Measurements from ENCODE around the gene SEC22A.

Gene SEC22A

DNA sequence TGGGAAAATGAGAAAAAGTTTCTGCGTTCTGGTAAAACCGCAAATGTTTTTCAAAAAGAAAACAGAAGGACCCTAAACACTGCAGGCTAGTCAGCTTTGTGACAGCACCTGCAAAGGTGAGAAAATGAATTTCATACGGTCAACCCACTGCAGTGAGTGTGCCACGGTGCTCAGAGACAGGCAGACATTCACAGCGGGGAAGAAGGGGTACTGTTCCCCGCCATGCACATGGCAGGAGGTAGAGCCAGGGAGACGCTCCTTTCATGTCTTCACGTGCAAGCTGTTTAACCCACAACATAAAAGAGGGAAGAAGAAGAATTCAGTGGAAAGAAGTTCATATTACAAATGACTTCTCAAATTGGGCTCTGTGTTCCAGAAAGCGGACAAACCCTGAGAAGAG lies 109.5 kb downstream of the SEC22A start:
- DNase-seq, result no peak

DNA sequence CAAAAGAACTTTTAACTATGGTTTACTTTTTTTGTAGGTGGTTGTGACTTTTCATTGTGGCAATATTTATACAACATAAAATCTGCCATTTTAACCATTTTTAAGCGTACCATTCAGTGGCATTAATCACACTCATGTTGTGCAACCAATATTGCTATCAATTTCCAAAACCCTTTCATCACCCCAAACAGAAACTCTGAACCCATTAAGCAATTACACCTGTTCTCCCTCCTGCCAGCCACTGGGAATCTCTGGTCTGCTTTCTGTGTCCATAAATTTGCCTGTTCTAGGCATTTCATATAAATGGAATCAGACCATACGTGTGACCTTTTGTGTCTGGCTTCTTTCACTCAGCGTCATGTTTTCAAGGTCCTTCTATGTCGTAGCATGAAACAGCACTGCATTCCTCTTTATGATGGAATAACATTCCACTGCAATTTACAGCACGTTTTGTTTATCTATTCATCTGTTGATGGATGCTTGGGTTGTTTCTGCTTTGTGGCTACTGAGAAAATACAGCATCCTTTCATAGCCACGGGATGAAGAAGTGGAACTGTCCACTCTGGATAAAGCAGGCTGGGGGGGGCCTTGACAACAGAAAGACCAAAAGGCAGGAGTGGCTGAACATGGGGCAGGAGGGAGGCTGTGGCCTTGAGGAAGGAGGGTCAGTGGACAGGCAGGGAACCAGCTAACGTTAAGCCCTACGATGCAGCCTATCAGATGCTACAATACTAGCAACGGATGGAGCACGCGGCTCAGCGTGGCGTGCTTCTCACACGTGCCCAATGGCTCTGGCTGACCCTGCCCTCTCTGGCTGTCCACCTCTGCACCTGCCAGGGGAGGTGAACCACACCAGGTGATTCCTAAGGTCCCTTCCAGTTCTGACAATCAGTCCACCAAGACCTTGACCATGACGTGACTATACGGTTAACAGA lies 110.9 kb downstream of the SEC22A start:
- DNase-seq, result no peak

DNA sequence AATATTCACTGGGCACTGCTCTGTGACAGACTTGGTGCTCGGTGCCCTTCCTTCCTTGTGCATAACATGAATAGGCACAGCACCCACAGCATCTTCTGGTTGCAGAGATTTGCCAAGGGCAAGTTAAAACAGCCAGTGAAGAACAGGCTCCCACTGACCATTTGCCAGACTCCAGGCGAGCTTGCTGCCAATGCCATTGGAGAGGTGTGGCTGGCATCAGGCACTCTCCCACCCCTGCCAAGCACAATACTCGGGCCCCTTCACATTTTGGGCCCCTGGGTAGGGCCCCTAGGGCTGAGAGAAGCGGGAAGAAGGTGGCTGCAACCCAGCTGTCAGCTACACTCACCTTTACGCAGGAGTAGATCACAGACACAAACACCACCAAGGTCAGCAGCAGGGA lies 112.1 kb downstream of the SEC22A start:
- no peak for DNase-seq

DNA sequence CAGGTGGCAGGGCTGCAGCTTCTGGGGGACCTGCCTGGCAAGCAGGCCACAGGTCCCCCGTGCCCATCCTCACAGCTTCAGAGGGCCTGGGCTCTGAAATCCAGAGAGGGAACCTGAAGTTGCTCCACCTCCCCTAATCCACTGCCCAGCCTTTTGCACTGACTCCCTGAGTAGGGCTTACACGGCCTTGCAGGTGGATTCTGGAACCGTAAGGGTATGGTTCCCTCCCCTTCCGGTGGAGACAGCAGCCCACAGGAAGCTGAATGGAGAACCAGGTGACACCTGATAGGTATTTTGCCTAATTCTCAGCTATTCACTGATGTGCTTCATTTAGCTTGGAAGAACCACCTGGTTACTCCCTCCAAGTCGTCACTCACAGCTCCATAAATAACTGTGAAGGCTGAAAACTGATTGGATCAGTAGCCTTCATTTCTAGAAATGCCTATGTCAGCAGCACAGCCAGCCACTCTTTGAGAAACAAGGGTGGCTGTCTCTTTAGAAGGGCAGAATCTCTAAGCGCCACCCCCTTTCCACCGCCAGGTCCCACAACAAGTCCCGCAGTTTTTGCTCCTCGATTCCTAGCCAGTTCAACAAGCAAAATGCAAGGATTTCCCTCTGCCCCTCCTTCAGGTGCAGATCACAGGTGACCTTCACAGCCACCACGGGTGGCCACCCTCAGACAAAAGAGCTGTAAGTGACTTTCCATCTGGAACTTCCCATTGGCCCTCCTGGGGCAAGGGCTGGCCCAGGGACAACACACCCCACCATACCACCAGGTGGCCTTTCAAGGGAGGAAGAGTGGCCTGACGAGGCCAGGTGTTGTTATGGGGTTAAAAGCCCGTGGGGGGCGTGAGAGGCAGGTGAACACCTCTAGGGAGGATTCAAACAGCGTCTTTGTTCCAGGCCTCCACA lies 112.9 kb downstream of the SEC22A start:
- no peak for DNase-seq

DNA sequence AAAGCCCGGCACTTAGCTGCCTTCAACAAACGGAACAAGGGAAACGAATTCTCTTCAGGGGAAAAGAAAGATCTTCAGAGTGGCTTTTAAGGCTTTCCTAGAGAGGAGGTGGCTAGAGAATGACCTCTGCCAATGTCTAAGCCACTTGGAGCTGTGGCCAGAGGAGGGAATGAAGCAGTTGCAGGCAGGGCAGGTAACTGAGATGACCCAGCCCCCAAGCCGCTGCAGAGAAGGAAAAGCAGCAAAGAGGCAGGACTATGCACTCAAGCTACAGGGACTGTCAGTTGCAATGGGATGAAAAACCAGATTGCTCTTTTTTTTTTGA lies 113.5 kb downstream of the SEC22A start:
- no peak for DNase-seq

DNA sequence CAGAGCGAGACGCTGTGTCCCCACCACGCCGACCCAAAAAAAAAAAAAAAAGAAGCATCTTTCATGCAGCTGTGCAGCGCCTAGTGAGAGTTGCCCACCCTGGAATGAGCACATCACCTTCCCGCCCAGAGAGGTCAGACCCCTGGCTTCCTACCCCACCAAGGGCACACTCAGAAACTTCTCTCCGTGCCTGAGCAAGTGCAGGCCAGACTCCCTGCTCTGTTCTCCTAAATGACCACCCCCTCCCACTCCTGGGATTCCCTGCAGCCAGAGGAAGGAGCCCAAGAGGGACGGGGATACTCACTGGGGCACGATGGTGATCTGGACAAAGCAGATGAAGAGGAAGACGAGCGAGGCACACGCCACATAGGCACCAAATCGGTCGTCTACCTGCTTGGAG lies 116.0 kb downstream of the SEC22A start:
- DNase-seq, result no peak

DNA sequence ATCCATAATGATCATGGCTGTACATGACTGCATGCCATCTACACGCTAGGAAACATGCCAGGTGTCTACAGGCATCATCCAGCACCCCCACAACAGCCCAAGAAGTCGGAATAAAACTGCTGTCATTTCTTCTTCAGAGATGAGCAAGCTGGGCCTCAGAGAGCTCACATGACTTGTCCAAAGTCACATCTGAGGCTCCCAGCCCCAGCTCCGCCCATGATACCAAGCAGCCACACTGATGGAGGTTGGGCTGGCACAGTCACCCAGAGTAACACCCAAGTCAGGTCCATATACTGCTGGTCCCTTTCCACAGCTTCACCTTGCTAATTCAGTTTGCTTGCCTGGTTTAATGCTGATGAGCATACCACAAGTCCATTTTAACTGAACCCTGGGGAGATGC lies 116.6 kb downstream of the SEC22A start:
- no peak for DNase-seq

DNA sequence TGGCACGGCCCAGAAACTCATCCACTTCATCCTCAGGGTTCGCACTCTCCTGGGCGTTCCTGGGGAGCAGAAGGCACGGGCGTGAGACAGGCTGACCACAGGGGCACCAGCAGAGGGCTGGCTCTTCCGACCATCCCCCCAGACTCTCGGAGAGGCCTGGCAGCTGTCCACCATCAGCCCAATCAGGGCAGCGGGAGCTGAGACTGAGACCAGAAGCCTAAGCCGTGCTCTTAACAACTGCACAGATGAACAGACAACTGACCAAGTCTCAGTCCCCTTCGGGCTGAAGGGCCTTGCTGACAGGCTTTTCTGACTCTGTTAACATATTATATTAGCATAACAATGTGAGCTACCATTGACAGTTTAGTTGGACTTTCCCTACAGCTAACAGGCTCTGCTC lies 118.0 kb downstream of the SEC22A start:
- DNase-seq, result no peak

DNA sequence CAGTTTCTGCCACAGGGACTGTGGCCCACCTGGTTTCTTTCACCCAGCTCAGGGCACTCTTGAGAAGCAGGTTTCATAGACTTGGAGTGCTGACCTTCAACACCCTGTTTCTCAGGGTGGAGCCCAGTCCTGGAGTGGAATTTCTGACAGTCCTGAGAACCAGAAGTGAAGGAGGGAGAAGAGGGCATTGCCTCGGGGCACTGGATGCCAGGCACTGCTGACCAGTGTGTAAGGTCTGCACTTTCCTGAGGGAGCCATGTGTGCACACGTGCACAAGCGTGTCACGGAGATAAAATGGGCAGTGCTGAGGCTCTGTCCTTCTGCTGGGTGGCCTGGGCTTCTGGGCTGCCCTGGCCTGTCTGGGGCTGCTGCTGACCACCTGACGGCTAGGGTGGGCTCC lies 118.5 kb downstream of the SEC22A start:
- DNase-seq, result no peak

DNA sequence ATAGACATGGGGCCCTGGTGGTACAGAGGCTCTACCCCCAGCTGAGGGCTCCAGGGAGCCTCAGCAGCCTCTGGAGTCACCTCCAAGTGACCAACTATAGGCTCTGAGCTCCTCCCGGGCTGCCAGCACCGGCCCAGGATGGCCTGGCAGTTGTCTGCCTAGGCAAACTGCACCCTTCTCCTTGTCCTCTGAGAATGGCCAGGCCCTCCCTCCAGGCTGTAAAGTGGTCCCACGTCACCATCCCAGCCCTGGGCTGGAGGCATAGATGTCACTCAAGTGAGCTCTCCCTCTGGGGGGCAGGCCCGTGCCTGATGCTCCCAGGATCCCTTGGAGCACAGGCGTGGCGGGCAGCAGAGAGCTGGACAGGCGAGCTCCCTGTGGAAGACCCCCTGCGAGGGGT lies 120.1 kb downstream of the SEC22A start:
- no peak for DNase-seq

DNA sequence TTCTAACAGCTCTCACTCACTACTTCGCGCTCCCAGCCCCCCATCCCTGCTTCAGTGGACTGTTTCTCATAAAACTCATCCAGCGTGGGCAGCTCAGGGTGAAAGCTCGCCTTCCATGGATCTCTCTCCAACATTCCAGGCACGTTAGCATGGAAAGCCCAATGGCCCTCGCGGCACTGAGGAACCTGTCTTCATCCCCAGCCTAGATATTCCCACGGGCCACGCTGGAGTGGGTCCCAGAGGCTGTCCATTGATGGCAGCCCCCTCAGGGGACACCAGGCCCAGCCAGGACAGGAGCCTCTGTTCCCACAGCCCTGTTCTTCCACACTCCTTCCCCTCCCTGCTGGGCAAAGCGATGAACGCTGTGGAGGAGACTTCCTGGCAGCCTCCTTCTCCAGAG lies 121.1 kb downstream of the SEC22A start:
- no peak for DNase-seq
